Measurements from ENCODE around the gene PLA2G5. TPM values are rescaled to one million over a fixed set of nuclear protein-coding genes. Genes with fewer than 3 reads are reported as not detected.

PLA2G5 gene
- total RNA-seq: not detected
- not detected for polyA plus RNA-seq (2013, experiment 1 of 2)
- not detected for polyA plus RNA-seq (2013, experiment 2 of 2)
- long read RNA-seq, experiment 1: 0 reads
- long read RNA-seq, experiment 2: 0 reads
- long read RNA-seq, experiment 3: 0 reads
- long read RNA-seq, experiment 4: 0 reads

GRCh38 chr1:20069874-20070273, at the start of gene PLA2G5:
Gene PLA2G5 (plus strand): TSS chr1:20070194. CDS start chr1:20084831, 14,637 bp downstream.
- TF ChIP-seq CTCF (conservative IDR thresholded peaks at IDR 0.05): no peak
- peaks cover 2% of the 10 kb centered on the region for H3K9me3 Mint-ChIP-seq
- no peak within 1 kb of the TSS for H3K4me3 Mint-ChIP-seq
- H3K27ac ChIP-seq (ENCODE audit: low read depth, low read length): no peak within 1 kb of the TSS
- H3K9me3 ChIP-seq (ENCODE audit: control insufficient read depth, low read length): no peaks in the 10 kb centered on the region
- no peak for DNase-seq
- no peak within 1 kb of the TSS for H3K9ac ChIP-seq (ENCODE audit: extremely low read depth, low read length, poor library complexity, severe bottlenecking)
- WGBS, 2 experiments (ENCODE audit: insufficient coverage in 1 of 2, insufficient read length in 1 of 2): 85 to 88% methylated on average over 5 to 7 of the region's 7 CpGs
- no peak within 1 kb of the TSS for H3K27ac Mint-ChIP-seq
- H3K36me3 Mint-ChIP-seq (ENCODE audit: low read depth): no peaks in the 10 kb centered on the region
- H3K4me3 ChIP-seq (ENCODE audit: low read length): no peak within 1 kb of the TSS
- no peaks in the 10 kb centered on the region for H3K27me3 ChIP-seq (ENCODE audit: control insufficient read depth, insufficient read depth, low read length, poor library complexity, severe bottlenecking)
- no peaks in the 10 kb centered on the region for H3K4me1 ChIP-seq (ENCODE audit: control insufficient read depth, insufficient read depth, low read length)
- H3K27me3 Mint-ChIP-seq (ENCODE audit: insufficient read depth): peaks cover 3% of the 10 kb centered on the region
- no peaks in the 10 kb centered on the region for H3K36me3 ChIP-seq (ENCODE audit: control insufficient read depth, insufficient read depth, low read length)
- no peaks in the 10 kb centered on the region for H3K4me1 Mint-ChIP-seq

- no peak for DNase-seq
- 90 to 94% methylated on average over 3 to 5 of the region's 5 CpGs for WGBS, 2 experiments (ENCODE audit: insufficient coverage in 1 of 2, insufficient read length in 1 of 2)
Observed at GRCh38 chr1:20028125-20028524, 41.9 kb upstream of the PLA2G5 start.

GRCh38 chr1:20028726-20029125, 41.3 kb upstream of the PLA2G5 start:
- Mint-ChIP-seq H3K36me3 (ENCODE audit: low read depth) (no peaks in the 10 kb centered on the region), H3K4me3 (no peak overlapping the region), H3K27ac (no peak overlapping the region), H3K9me3 (peaks cover 25% of the 10 kb centered on the region), H3K27me3 (ENCODE audit: insufficient read depth) (peaks cover 11% of the 10 kb centered on the region), H3K4me1 (no peaks in the 10 kb centered on the region)
- WGBS, 2 experiments (ENCODE audit: insufficient coverage in 1 of 2, insufficient read length in 1 of 2): 86 to 92% methylated on average over 4 to 5 of the region's 5 CpGs
- no peak overlapping the region for H3K4me3 ChIP-seq (ENCODE audit: low read length)
- no peaks in the 10 kb centered on the region for H3K4me1 ChIP-seq (ENCODE audit: control insufficient read depth, insufficient read depth, low read length)
- no peak overlapping the region for H3K27ac ChIP-seq (ENCODE audit: low read depth, low read length)
- no peak for DNase-seq
- H3K36me3 ChIP-seq (ENCODE audit: control insufficient read depth, insufficient read depth, low read length): no peaks in the 10 kb centered on the region
- H3K9ac ChIP-seq (ENCODE audit: extremely low read depth, low read length, poor library complexity, severe bottlenecking): no peak overlapping the region
- no peak for TF ChIP-seq CTCF (conservative IDR thresholded peaks at IDR 0.05)
- no peaks in the 10 kb centered on the region for H3K9me3 ChIP-seq (ENCODE audit: control insufficient read depth, low read length)
- H3K27me3 ChIP-seq (ENCODE audit: control insufficient read depth, insufficient read depth, low read length, poor library complexity, severe bottlenecking): peaks cover 21% of the 10 kb centered on the region

More at GRCh38 chr1:20028125-20028524, 41.9 kb upstream of the PLA2G5 start:
- no peaks in the 10 kb centered on the region for H3K36me3 ChIP-seq (ENCODE audit: control insufficient read depth, insufficient read depth, low read length)
- no peaks in the 10 kb centered on the region for H3K9me3 ChIP-seq (ENCODE audit: control insufficient read depth, low read length)
- H3K27me3 ChIP-seq (ENCODE audit: control insufficient read depth, insufficient read depth, low read length, poor library complexity, severe bottlenecking): peaks cover 15% of the 10 kb centered on the region
- Mint-ChIP-seq H3K9me3 (peaks cover 31% of the 10 kb centered on the region), H3K4me3 (no peak overlapping the region), H3K27me3 (ENCODE audit: insufficient read depth) (peaks cover 6% of the 10 kb centered on the region), H3K27ac (no peak overlapping the region), H3K36me3 (ENCODE audit: low read depth) (no peaks in the 10 kb centered on the region), H3K4me1 (no peaks in the 10 kb centered on the region)
- H3K27ac ChIP-seq (ENCODE audit: low read depth, low read length): no peak overlapping the region
- H3K4me1 ChIP-seq (ENCODE audit: control insufficient read depth, insufficient read depth, low read length): no peaks in the 10 kb centered on the region
- no peak overlapping the region for H3K4me3 ChIP-seq (ENCODE audit: low read length)
- H3K9ac ChIP-seq (ENCODE audit: extremely low read depth, low read length, poor library complexity, severe bottlenecking): no peak overlapping the region
- TF ChIP-seq CTCF (conservative IDR thresholded peaks at IDR 0.05): no peak

Measured in endodermal cell (in vitro differentiated cells).